Right forelimb (tissue), 1 donor: ENCODE measurements around the gene FBXW5.

ENCODE experiments used
- DNase-seq: peaks from one replicate; pipeline ENCODE4 v3.0.0-alpha.2; 2018

The FBXW5 gene

GRCh38 chr9:136928591-136928990 is 15.9 kb downstream of the FBXW5 start:
- DNase-seq: no peak

- no peak for DNase-seq
These were observed 16.9 kb downstream of the FBXW5 start for GRCh38 chr9:136927343-136928271.

GRCh38 chr9:136926749-136927148 is 17.8 kb downstream of the FBXW5 start:
- no peak for DNase-seq

- DNase-seq: no peak
These were observed 18.3 kb downstream of the FBXW5 start for GRCh38 chr9:136926154-136926704.

GRCh38 chr9:136925414-136926153 is 19.0 kb downstream of the FBXW5 start:
- DNase-seq: peak; percentile 42

GRCh38 chr9:136923881-136924280 is 20.7 kb downstream of the FBXW5 start:
- DNase-seq: no peak

GRCh38 chr9:136922540-136922939 is 22.0 kb downstream of the FBXW5 start:
- DNase-seq: no peak

GRCh38 chr9:136921718-136922117 is 22.8 kb downstream of the FBXW5 start:
- DNase-seq: no peak

GRCh38 chr9:136921307-136921706 is 23.2 kb downstream of the FBXW5 start:
- no peak for DNase-seq

GRCh38 chr9:136920734-136921231 is 23.8 kb downstream of the FBXW5 start:
- no peak for DNase-seq

- DNase-seq: no peak
These were observed 24.5 kb downstream of the FBXW5 start for GRCh38 chr9:136920069-136920468.

GRCh38 chr9:136917902-136918301 is 26.6 kb downstream of the FBXW5 start:
- no peak for DNase-seq

GRCh38 chr9:136916330-136917184 is 28.0 kb downstream of the FBXW5 start:
- DNase-seq: no peak

GRCh38 chr9:136915632-136916329 is 28.8 kb downstream of the FBXW5 start:
- DNase-seq: no peak

GRCh38 chr9:136913701-136914438 is 30.7 kb downstream of the FBXW5 start:
- DNase-seq: no peak

GRCh38 chr9:136910901-136911245 is 33.7 kb downstream of the FBXW5 start:
- DNase-seq: no peak

GRCh38 chr9:136910197-136910900 is 34.2 kb downstream of the FBXW5 start:
- DNase-seq: no peak

- no peak for DNase-seq
These were observed 37.3 kb downstream of the FBXW5 start for GRCh38 chr9:136907011-136907914.

GRCh38 chr9:136906266-136906665 is 38.3 kb downstream of the FBXW5 start:
- DNase-seq: no peak
